Tibial artery (tissue), 4 donors: Measurements from ENCODE around the gene KLHL25.

Experiments
- DNase-seq, 2 donors: peaks; one replicate each; pipeline ENCODE4 v3.0.0-alpha.2; 2019
- H3K27ac ChIP-seq, 2 donors: fragments of 200-600 bp; sonication (generic) in 1 of 2; 1 replicate in 1 of 2; 2 replicates in 1 of 2; pipeline ENCODE4 v1.5.1; 2018 to 2019; ENCODE audit warnings: mild to moderate bottlenecking in 1 of 2
- H3K27me3 ChIP-seq, 2 donors: fragments of 200-600 bp; sonication (generic) in 1 of 2; one replicate each; pipeline versions ENCODE4 v1.5.1 to v1.6.0; 2016 to 2019
- H3K36me3 ChIP-seq, 3 donors: fragments of 200-600 bp; sonication (generic) in 2 of 3; one replicate each; pipeline ENCODE4 v1.5.1; 2016 to 2019; ENCODE audit warnings: mild to moderate bottlenecking in 2 of 3
- H3K4me1 ChIP-seq, 4 donors: fragments of 200-600 bp; sonication (generic) in 2 of 4; 1 replicate in 3 of 4; 2 replicates in 1 of 4; pipeline ENCODE4 v1.5.1; 2016 to 2019
- H3K4me3 ChIP-seq, 2 donors: fragments of 200-600 bp; sonication (generic) in 1 of 2; 1 replicate in 1 of 2; 2 replicates in 1 of 2; pipeline ENCODE4 v1.5.1; 2018 to 2019; ENCODE audit warnings: mild to moderate bottlenecking in 2 of 2
- H3K9me3 ChIP-seq, 3 donors: fragments of 200-600 bp; sonication (generic) in 1 of 3; one replicate each; pipeline ENCODE4 v1.5.1; 2016 to 2019
- CTCF ChIP-seq, 2 experiments: fragments of 200-600 bp in 1 of 2; fragments of 450-650 bp in 1 of 2; IDR thresholded peaks; one replicate each; pipeline ENCODE4 v1.5.1; 2017 to 2019; ENCODE audit warnings: antibody characterized with exemption in 2 of 2, mild to moderate bottlenecking in 1 of 2, moderate library complexity in 1 of 2
- intact Hi-C: fragments of 100-400 bp; cut with DNase I; formaldehyde crosslinking; loops from one replicate; pipeline ENCODE4 v1.15.0; 2023; ENCODE audit warnings: low total_unique reads

Gene KLHL25

GRCh38 chr15:85762756-85763127 is 32.0 kb downstream of the KLHL25 start:
- no peak for TF ChIP-seq CTCF (IDR thresholded peaks at IDR 0.05)
- no peak for DNase-seq

GRCh38 chr15:85762039-85762755 is 32.5 kb downstream of the KLHL25 start:
- Histone ChIP-seq H3K27ac (no peak overlapping the region), H3K4me1 (peaks cover 0 to 34% (median 28%) of the 10 kb centered on the region in 4 donors)
- intact Hi-C loops, result no loop called here

More at GRCh38 chr15:85762756-85763127, 32.0 kb downstream of the KLHL25 start:
- Histone ChIP-seq H3K9me3 (no peaks in the 10 kb centered on the region), H3K4me1 (peaks cover 0 to 34% (median 28%) of the 10 kb centered on the region in 4 donors), H3K27me3 (no peaks in the 10 kb centered on the region), H3K4me3 (no peak overlapping the region), H3K36me3 (peaks cover 0 to 31% (median 17%) of the 10 kb centered on the region in 3 donors), H3K27ac (no peak overlapping the region)
- intact Hi-C loops, result no loop called here

GRCh38 chr15:85761635-85762034 is 33.1 kb downstream of the KLHL25 start:
- Histone ChIP-seq H3K4me1 (peaks cover 0 to 34% (median 28%) of the 10 kb centered on the region in 4 donors), H3K9me3 (no peaks in the 10 kb centered on the region), H3K27ac (no peak overlapping the region), H3K36me3 (peaks cover 0 to 31% (median 17%) of the 10 kb centered on the region in 3 donors), H3K4me3 (no peak overlapping the region), H3K27me3 (no peaks in the 10 kb centered on the region)
- intact Hi-C loops, result no loop called here
- DNase-seq, result no peak
- no peak for TF ChIP-seq CTCF (IDR thresholded peaks at IDR 0.05)

More at GRCh38 chr15:85762039-85762755, 32.5 kb downstream of the KLHL25 start:
- Histone ChIP-seq H3K9me3 (no peaks in the 10 kb centered on the region), H3K27me3 (no peaks in the 10 kb centered on the region), H3K4me3 (no peak overlapping the region), H3K36me3 (peaks cover 0 to 31% (median 17%) of the 10 kb centered on the region in 3 donors)
- DNase-seq, result no peak
- no peak for TF ChIP-seq CTCF (IDR thresholded peaks at IDR 0.05)

- Histone ChIP-seq H3K9me3 (no peaks in the 10 kb centered on the region), H3K27me3 (no peaks in the 10 kb centered on the region), H3K27ac (no peak overlapping the region), H3K4me3 (no peak overlapping the region), H3K4me1 (peaks cover 0 to 30% (median 22%) of the 10 kb centered on the region in 4 donors), H3K36me3 (peaks cover 0 to 31% (median 17%) of the 10 kb centered on the region in 3 donors)
- intact Hi-C loops, result no loop called here
- no peak for DNase-seq
- no peak for TF ChIP-seq CTCF (IDR thresholded peaks at IDR 0.05)
Observed at GRCh38 chr15:85760531-85761371, 34.0 kb downstream of the KLHL25 start.

GRCh38 chr15:85760049-85760448 is 34.7 kb downstream of the KLHL25 start:
- intact Hi-C loops, result no loop called here
- no peak for DNase-seq
- no peak for TF ChIP-seq CTCF (IDR thresholded peaks at IDR 0.05)
- Histone ChIP-seq H3K9me3 (no peaks in the 10 kb centered on the region), H3K4me1 (peaks cover 0 to 34% (median 24%) of the 10 kb centered on the region in 4 donors), H3K36me3 (peaks cover 0 to 31% (median 17%) of the 10 kb centered on the region in 3 donors), H3K4me3 (no peak overlapping the region), H3K27me3 (no peaks in the 10 kb centered on the region), H3K27ac (no peak overlapping the region)
